ENCODE measurements around the gene XRCC4.

XRCC4 gene

GRCh38 chr5:83071286-83072051, 5.9 kb upstream of the XRCC4 start:
- DNase-seq: no peak

- no peak for DNase-seq
Observed at GRCh38 chr5:83072966-83073365, 4.4 kb upstream of the XRCC4 start.

GRCh38 chr5:83077662-83078261, 415 bp downstream of the XRCC4 start:
- no peak for DNase-seq

GRCh38 chr5:83082750-83083149, 5.4 kb downstream of the XRCC4 start:
- DNase-seq: no peak

- no peak for DNase-seq
Observed at GRCh38 chr5:83084336-83084735, 7.0 kb downstream of the XRCC4 start.

GRCh38 chr5:83085106-83085505, 7.8 kb downstream of the XRCC4 start:
- DNase-seq: no peak

GRCh38 chr5:83090169-83090568, 12.8 kb downstream of the XRCC4 start:
- no peak for DNase-seq

- DNase-seq: no peak
Observed at GRCh38 chr5:83092619-83093018, 15.3 kb downstream of the XRCC4 start.

GRCh38 chr5:83093692-83094091, 16.3 kb downstream of the XRCC4 start:
- no peak for DNase-seq

- no peak for DNase-seq
Observed at GRCh38 chr5:83095163-83095956, 18.0 kb downstream of the XRCC4 start.

GRCh38 chr5:83095957-83096539, 18.7 kb downstream of the XRCC4 start:
- no peak for DNase-seq

- no peak for DNase-seq
Observed at GRCh38 chr5:83096660-83097339, 19.5 kb downstream of the XRCC4 start.

- DNase-seq: no peak
Observed at GRCh38 chr5:83097689-83098231, 20.4 kb downstream of the XRCC4 start.

- no peak for DNase-seq
Observed at GRCh38 chr5:83099001-83099400, 21.7 kb downstream of the XRCC4 start.

- DNase-seq: no peak
Observed at GRCh38 chr5:83099445-83099844, 22.1 kb downstream of the XRCC4 start.

GRCh38 chr5:83101514-83101913, 24.2 kb downstream of the XRCC4 start:
- no peak for DNase-seq

- no peak for DNase-seq
Observed at GRCh38 chr5:83102364-83102980, 25.1 kb downstream of the XRCC4 start.

GRCh38 chr5:83104021-83104420, 26.7 kb downstream of the XRCC4 start:
- DNase-seq: no peak

- DNase-seq: no peak
Observed at GRCh38 chr5:83107692-83108420, 30.5 kb downstream of the XRCC4 start.

GRCh38 chr5:83109380-83109779, 32.0 kb downstream of the XRCC4 start:
- DNase-seq: no peak

GRCh38 chr5:83115816-83116215, 38.5 kb downstream of the XRCC4 start:
- no peak for DNase-seq
